ENCODE data around the gene KLHL2.
"Not testable (repeated sequence)": the region's sequence is repeated elsewhere in the genome, so short reads cannot be mapped to it uniquely, and the experiment has no call there.

KLHL2 gene

DNA sequence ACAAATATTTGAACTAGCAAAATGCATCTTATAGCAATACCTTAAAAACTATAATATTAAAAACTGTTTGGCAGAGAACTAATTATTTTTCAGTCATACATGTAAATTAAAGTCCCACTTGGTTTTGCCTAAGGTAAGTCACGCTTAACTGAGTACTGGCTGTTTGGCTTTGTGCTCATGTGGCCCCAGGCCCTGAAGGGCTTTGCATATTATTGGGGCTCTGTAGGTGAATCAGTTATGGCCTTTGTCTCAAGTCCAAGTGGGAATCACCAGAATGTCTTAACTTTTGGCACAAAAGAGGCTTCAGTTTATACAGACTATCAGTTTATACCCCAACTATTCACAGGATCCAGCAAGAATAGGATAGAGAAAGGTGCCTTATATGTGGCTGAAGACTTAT, 29.5 kb downstream of the KLHL2 start:
- DNase-seq: not testable (repeated sequence)

DNA sequence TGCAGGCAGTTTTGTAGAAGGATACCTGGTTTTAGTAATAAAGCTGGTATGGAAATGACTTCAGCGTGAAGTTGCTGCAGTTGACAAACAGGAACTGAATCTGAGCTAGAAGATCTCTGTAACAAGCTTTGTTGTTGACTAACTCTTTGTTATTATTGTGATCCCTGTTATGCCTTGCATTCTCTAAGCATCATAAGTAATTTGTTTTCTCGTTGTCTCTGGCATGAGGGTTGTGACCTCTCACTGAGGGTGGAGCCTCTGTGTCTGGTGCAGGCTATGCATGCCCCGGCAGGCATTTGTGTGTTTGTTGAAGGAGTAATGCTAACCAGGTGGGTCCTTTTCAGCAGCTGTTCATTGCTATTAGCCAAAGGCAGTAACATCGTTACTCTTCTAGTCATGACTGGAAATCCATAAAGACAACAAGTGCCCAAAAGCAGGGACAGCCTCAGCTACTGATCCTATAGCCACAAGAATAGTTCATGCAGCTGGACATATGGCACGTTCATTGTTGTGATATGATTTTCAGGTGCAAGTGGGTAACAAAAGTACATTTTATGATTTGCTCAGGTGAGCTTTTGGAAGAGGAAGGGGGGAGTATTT, 30.8 kb downstream of the KLHL2 start:
- DNase-seq: not testable (repeated sequence)

- not testable (repeated sequence) for DNase-seq
Measured at GRCh38 chr4:165240761-165241160, 33.4 kb downstream of the KLHL2 start.

- DNase-seq: not testable (repeated sequence)
Measured at GRCh38 chr4:165244148-165244547, 36.8 kb downstream of the KLHL2 start.

DNA sequence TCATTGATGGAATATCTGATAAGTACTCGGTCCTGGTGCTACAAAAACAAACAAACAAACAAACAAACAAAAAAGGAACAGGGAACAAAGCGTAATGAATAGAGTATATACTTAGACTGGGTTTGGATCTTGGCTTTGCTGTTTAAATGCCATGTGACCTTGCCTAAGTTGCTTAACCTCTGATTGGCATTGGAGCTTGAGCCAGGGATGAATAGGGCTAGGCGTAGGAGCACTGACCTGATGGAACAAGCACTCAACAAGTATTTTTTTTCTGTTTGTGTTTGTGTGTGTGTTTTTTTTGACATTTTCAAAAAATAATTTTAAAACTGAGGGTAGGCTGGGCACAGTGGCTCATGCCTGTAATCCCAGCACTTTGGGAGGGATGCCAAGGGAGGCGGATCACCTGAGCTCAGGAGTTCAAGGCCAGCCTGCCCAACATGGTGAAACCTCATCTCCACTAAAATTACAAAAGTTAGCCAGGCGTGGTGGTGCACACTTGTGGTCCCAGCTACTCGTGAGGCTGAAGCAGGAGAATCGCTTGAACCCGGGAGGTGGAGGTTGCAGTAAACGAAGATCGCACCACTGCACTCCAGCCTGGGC, 37.3 kb downstream of the KLHL2 start:
- DNase-seq: not testable (repeated sequence)

DNA sequence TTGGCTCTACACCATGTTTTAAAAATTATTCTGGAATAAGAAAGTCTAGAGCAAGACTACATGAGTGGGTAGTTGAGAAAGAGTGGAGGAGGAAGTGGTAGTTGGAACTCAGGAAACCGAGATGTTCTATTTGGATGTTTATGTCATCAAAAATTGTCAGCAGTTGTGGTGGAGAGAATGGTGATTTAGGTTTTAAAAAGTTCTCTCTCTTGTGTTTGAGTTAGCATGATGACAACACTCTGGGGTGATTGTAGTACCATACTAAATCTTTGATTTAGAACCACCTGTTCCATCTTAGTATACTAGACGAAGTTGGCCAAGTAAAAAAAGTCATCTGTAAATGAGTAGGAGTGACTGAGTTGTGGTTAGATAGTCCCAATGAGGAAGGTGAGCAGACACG, 40.7 kb downstream of the KLHL2 start:
- DNase-seq: no peak

DNA sequence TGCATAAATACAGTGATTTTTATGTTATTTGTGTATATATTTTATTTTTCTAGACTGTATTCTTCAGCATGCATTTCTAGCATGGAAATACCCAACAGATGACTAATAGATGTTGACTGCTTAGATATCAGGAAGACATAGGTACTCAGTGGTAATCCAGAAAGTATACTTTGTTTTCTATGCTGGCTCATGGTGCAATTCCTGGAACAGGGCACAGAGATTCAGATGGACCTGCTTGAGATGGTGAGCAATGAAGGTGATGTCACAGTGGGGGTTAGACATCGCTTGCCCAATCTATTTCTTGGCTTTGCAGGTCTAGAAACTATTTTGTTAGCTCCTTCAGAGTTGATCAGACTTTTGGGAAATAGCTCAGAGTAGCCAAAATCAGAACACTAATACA, 41.5 kb downstream of the KLHL2 start:
- DNase-seq: not testable (repeated sequence)

- DNase-seq: not testable (repeated sequence)
Measured at GRCh38 chr4:165254771-165255170, 47.4 kb downstream of the KLHL2 start.

- peak; percentile 62 for DNase-seq
Measured at GRCh38 chr4:165255439-165255838, 48.1 kb downstream of the KLHL2 start.

- DNase-seq: peak; percentile 8
Measured at GRCh38 chr4:165256074-165256659, 48.8 kb downstream of the KLHL2 start.

GRCh38 chr4:165259776-165260175, 52.4 kb downstream of the KLHL2 start:
- DNase-seq: peak; percentile 17

- not testable (repeated sequence) for DNase-seq
Measured at GRCh38 chr4:165262306-165262705, 54.9 kb downstream of the KLHL2 start.

- not testable (repeated sequence) for DNase-seq
Measured at GRCh38 chr4:165263466-165263865, 56.1 kb downstream of the KLHL2 start.

GRCh38 chr4:165269931-165270330, 62.6 kb downstream of the KLHL2 start:
- DNase-seq: not testable (repeated sequence)

DNA sequence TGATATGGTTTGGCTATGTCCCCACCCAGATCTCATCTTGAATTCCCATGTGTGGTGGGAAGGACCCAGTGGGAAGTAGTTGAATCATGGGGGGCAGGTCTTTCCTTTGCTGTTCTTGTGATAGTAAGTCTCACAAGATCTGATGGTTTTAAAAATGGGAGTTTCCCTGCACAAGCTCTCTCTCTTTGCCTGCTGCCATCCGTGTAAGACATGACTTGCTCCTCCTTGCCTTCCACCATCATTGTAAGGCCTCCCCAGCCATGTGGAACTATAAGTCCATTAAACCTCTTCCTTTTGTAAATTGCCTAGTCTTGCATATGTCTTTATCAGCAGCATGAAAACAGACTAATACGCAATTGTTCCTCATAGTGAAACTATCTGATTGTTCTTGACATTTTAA, 66.1 kb downstream of the KLHL2 start:
- not testable (repeated sequence) for DNase-seq

DNA sequence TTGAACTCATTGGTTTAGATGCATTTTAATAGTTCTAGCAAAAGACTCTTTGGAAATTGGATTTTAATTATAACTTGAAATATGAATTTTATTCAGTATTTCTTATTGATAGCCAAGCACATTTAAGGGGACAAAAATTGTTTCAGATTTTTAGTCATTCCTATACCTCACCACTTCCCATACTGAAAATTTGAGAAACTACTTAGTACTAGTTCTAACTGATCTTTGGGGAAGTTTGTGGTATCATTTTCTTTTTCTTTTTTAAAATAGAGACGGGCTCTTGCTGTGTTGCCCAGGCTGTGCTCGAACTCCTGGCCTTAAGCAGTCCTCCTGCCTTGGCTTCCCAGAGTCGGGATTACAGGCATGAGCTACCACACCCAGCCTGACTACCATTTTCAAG, 68.0 kb downstream of the KLHL2 start:
- not testable (repeated sequence) for DNase-seq

- DNase-seq: not testable (repeated sequence)
Measured at GRCh38 chr4:165279531-165279930, 72.2 kb downstream of the KLHL2 start.

GRCh38 chr4:165284697-165285096, 77.3 kb downstream of the KLHL2 start:
- not testable (repeated sequence) for DNase-seq

DNA sequence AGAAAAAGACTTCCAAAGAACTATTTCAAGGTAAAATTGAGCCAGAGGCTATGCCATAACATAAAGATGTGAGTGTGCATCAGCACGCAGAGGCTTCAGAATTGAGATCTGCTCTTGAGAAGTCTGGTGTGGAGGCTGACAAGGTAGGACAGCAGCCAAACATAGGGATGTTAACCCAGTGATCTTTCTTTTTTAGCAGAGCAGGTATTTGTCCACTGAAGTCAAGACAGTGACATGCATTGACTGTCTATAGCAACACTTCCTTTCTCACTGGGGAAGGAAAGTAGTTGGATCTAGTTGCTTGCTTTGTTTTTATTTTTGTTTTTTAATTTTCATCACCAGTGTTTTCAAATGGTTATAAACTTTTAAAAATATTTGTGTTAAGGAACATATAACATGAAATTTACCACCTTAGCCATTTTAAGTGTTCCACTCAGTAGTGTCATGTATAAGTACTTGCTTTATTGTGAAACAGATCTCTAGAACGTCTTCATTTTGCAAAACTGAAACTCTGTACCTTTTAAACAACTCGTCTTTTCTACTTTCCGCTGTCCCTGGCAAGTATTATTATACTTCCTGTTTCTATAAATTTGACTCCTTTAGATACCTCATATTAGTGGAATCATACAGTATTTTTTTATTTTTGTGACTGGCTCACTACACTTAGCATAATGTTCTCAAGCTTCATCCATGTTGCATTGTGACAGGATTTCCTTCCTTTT, 79.4 kb downstream of the KLHL2 start:
- DNase-seq: not testable (repeated sequence)

DNA sequence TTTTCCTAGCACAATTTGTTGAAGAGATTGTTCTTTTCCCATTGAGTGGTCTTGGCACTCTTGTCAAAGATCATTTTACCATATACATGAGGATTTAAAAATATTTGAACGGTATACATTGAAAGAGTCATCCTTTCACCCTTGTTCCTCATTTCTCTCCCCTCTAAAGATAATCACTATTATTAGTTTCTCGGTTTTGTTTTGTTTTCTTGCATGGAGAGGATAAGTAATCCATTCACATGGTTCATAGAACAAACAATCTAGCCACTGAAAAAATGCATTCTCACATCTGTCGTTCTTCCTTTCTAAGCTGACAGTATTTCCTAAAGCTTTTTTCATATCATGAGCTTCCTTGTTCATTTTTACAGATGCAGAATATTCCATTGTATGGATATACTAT, 80.9 kb downstream of the KLHL2 start:
- DNase-seq: no peak

- DNase-seq: no peak
Measured at GRCh38 chr4:165288639-165289422, 81.5 kb downstream of the KLHL2 start.

DNA sequence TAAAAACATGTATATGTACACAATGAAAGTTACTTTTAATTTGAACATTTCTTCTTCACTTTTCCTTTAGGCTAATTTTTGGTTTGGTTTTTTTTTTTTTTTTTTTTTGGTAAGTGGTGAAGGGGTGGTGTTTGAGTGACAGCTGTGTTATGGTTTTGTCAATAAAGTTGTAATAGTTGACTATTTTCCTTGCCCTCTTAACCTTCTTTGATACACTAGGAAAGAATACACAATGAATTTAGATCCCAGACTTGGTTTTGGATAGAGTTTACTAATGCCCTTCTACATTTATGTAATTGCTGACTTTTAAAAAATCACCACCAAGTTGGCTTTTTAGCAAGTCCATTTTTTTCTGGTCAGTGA, 82.0 kb downstream of the KLHL2 start:
- no peak for DNase-seq

- no peak for DNase-seq
Measured at GRCh38 chr4:165293061-165293460, 85.7 kb downstream of the KLHL2 start.

Measured in CD4-positive, alpha-beta T cell treated with Interleukin-4 for 4 hours (primary cell).